Ectodermal cell (in vitro differentiated cells): Measurements from ENCODE around the gene TMEM8B. TPM values are rescaled to one million over a fixed set of nuclear protein-coding genes. Genes with fewer than 3 reads are reported as not detected.

Experiments
- H3K27ac ChIP-seq: 2 replicates; pipeline ENCODE4 v1.7.0; 2013; ENCODE audit warnings: mild to moderate bottlenecking, low read depth, low read length; ENCODE audit not compliant: insufficient read depth, poor library complexity, severe bottlenecking
- H3K27me3 ChIP-seq: 2 replicates; pipeline ENCODE4 v1.7.0; 2013; ENCODE audit warnings: mild to moderate bottlenecking, low read length; ENCODE audit not compliant: insufficient read depth, control insufficient read depth, poor library complexity, severe bottlenecking
- H3K36me3 ChIP-seq: one replicate; pipeline ENCODE4 v1.7.0; 2013; ENCODE audit warnings: low read length; ENCODE audit not compliant: control insufficient read depth, insufficient read depth
- H3K4me1 ChIP-seq: one replicate; pipeline ENCODE4 v1.7.0; 2013; ENCODE audit warnings: low read length; ENCODE audit not compliant: control insufficient read depth, insufficient read depth
- H3K4me3 ChIP-seq: 2 replicates; pipeline ENCODE4 v1.7.0; 2013; ENCODE audit warnings: low read depth, low read length, control low read depth; ENCODE audit not compliant: insufficient read depth
- H3K9me3 ChIP-seq: 2 replicates; pipeline ENCODE4 v1.7.0; 2013; ENCODE audit warnings: mild to moderate bottlenecking, low read length, moderate library complexity; ENCODE audit not compliant: control insufficient read depth
- WGBS, 2 experiments: methylation state at CpG; one replicate each; pipeline ENCODE4 v1.1.7; 2013; ENCODE audit warnings: missing lambda C conversion rate in 2 of 2; 5-methylcytosine and 5-hydroxymethylcytosine counted together
- polyA plus RNA-seq, 4 experiments: library from polyadenylated mRNA; stranded (reverse); fragments of 50-300 nt; gene quantifications; one replicate each; pipeline ENCODE4 v1.2.3, GENCODE V29; 2013

Gene TMEM8B, protein sequence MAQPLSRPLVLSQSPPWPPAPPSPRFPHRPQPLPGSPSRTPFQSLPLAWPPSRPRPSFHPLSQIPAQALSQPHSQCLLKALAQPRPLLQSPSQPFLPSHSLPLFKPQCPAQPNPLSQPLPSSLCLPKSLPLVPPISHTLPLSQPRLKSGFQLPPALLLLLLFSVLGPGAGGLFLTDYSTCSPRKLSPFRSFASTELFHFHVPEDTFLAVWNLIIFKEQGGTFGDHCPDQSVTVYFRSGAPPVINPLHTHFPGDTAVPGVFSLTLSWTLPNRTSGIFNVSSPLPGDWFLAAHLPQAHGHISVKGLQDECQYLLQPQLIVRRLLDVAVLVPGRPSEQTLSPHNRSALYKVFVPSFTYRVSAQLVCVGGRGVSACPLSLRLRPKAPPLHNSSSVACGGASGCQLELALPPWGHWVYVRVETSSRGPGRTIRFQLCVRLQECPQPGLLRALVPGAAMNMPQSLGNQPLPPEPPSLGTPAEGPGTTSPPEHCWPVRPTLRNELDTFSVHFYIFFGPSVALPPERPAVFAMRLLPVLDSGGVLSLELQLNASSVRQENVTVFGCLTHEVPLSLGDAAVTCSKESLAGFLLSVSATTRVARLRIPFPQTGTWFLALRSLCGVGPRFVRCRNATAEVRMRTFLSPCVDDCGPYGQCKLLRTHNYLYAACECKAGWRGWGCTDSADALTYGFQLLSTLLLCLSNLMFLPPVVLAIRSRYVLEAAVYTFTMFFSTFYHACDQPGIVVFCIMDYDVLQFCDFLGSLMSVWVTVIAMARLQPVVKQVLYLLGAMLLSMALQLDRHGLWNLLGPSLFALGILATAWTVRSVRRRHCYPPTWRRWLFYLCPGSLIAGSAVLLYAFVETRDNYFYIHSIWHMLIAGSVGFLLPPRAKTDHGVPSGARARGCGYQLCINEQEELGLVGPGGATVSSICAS
- polyA plus RNA-seq (2013, experiment 1 of 4), result 21.2 TPM
- 19.7 TPM for polyA plus RNA-seq (2013, experiment 2 of 4)
- polyA plus RNA-seq (2013, experiment 3 of 4), result 18.7 TPM
- 21.3 TPM for polyA plus RNA-seq (2013, experiment 4 of 4)

DNA sequence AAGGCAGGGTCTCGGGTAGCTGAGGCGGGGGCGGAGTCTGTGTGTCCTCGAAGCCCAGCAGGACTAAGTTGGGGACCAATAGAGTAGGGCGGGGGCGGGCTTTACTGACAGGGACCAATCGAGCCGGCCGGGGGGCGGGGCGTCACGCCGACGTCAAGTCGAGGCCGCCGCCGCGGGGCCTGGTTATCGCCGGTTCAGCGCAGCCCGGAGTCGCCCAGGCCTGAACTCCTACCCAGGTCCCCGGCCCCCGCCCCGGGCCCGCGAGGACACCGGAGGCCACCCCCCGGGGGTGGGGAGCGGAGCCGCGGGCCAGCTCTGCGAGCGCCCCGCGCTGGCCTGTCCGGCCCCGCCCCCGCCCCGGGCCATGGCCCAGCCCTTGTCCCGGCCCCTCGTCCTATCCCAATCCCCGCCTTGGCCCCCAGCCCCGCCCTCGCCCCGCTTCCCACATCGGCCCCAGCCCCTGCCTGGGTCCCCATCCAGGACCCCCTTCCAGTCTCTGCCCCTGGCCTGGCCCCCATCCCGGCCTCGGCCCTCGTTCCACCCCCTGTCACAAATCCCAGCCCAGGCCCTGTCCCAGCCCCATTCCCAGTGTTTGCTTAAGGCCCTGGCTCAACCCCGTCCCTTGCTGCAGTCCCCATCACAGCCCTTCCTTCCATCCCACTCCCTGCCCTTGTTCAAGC is at the start of gene TMEM8B:
Gene TMEM8B, plus strand, starts transcription at position 145 of the 680 bp plus-strand sequence. Its CDS starts 220 bp downstream, at position 365.
- Histone ChIP-seq H3K36me3 (no peaks in the 10 kb centered on the region), H3K4me3 (peak within 1 kb of the TSS; percentile 63), H3K9me3 (no peaks in the 10 kb centered on the region), H3K27me3 (no peaks in the 10 kb centered on the region), H3K4me1 (peaks cover 10% of the 10 kb centered on the region), H3K27ac (peak within 1 kb of the TSS; percentile 68)
- 0 to 1% methylated on average over 53 of the region's 53 CpGs for whole genome bisulfite sequencing, 2 experiments

DNA sequence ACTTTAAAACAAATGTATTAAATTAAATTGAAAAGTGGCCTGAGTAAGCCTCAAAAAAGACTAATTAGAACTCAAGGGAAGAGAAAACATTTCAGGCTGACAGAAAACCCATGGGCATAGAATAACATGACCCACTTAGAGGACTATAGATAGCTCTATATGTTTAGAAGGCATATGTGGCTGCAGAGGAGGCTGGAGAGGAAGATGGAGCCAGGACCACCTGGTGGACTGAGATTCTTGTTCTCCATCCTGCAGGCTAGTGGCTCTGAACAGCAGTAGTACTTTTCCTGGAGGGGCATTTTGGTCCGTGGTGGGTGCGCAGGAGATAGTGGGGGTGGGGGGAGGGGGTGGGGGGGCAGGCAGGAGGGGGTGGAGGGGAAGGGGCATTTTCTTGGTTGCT is 48.0 kb upstream of the TMEM8B start:
- Histone ChIP-seq H3K4me3 (no peak overlapping the region), H3K9me3 (no peaks in the 10 kb centered on the region), H3K4me1 (peaks cover 2% of the 10 kb centered on the region), H3K36me3 (peaks cover 5% of the 10 kb centered on the region), H3K27me3 (no peaks in the 10 kb centered on the region), H3K27ac (no peak overlapping the region)
- no CpG with 5 or more reads among the region's 2 CpGs for WGBS, 2 experiments

DNA sequence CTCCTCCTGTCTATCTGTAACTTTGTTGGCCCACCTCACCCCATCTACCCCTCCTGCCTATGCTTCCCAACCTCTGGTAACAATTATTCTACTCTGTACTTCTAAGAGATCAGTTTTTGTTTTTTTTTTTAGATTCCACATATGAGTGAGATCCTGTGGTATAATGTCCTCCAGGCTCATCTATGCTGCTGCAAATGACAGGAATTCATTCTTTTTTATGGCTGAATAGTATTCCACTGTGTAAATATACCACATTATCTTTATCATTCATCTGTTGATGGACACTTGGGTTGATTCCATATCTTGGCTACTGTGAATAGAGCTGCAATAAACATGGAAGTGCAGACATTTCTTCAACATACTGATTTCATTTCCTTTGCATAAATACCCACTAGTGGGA is 45.6 kb upstream of the TMEM8B start:
- Histone ChIP-seq H3K9me3 (no peaks in the 10 kb centered on the region), H3K27ac (no peak overlapping the region), H3K4me3 (no peak overlapping the region), H3K27me3 (no peaks in the 10 kb centered on the region), H3K4me1 (no peaks in the 10 kb centered on the region), H3K36me3 (peaks cover 5% of the 10 kb centered on the region)

DNA sequence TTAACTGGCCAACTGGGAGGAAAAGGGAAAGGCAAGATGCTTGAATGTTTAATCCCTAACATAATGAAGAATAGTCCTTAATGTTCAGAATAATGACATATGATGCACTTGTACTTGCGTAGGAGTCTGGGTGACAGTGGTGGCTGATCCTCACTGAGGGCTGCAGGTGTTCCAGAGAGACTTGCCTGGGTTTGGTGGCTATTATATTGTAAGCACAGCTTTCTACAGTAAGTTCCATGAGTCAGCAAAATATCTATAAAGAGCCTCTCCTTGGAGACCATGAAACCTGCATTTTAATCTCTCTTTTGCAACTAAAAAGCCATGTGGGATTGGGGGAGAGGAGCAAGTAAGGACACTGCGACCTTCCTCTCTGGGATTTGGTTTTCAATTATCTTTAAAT is 39.5 kb upstream of the TMEM8B start:
- no peak overlapping the region for H3K27ac ChIP-seq
- peaks cover 5% of the 10 kb centered on the region for H3K27me3 ChIP-seq
- H3K9me3 ChIP-seq, result no peaks in the 10 kb centered on the region
- no peak overlapping the region for H3K4me3 ChIP-seq
- WGBS, 2 experiments, result 85 to 100% methylated on average over 1 to 2 of the region's 2 CpGs
- H3K36me3 ChIP-seq, result no peaks in the 10 kb centered on the region
- H3K4me1 ChIP-seq, result peaks cover 3% of the 10 kb centered on the region

DNA sequence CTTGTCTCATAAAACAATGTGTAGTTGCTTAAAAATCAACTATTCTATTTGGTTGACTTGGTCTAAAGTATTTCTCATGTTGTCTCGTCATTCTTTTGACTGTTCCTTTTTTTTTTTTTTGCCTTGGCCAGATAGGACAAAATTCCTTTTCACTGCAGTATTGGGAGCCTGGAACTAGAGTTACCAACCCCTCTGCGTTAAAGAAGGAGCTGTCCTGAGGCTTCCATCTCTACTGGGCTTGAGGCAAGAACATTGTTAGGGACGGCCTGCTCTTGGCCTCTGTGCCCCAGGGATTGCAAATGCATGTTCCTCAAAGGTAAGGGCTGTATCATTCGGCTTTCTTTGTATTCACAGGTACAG is 39.0 kb upstream of the TMEM8B start:
- 43 to 49% methylated on average over 4 of the region's 4 CpGs for WGBS, 2 experiments
- Histone ChIP-seq H3K9me3 (no peaks in the 10 kb centered on the region), H3K27ac (no peak overlapping the region)

DNA sequence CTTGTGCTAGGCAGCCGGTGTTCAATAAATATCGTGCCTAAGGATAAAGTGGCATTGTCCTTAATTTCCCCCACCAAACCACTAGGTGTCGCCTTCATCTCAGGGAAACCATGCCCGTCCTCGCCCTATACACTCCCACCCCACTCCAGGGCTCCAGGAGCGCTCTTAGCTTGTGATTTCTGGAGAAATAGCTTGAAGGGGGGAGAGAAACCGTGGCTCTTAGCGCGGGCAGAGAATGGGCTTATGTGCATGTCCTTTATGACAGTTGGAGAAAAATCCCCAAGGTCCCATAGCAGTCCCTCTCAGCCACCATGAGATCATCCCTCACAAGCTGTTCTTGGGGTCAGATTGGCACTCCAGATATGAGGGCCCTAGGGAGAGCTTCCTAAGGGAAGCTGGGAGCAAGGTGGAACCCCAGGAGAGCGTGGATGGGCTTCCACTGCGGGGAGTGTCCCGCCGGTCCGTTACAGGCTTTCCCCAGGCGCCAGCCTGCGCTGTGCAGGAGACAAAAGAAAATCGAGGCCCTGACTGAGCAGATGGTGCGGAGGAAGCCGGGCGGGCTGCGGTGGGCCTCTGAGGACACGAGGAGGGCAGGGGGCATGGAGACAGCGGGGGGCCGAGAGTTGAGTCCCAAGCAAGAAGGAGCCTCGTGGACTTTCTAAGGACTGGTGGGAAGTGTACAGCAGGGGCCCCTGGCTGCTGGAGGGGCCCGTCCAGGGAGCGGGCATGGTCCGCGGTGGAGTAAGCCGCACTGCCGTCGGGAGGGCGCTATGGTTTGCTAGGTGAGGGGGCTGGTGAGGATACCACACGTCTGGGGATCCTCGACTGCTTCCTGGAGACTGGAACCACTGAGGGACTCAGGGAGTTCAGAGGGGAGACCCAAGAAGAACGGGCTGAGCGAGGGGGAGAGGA is 38.4 kb upstream of the TMEM8B start:
- Histone ChIP-seq H3K4me3 (peak overlapping the region; percentile 5), H3K27ac (peak overlapping the region; percentile 5), H3K27me3 (peaks cover 5% of the 10 kb centered on the region), H3K4me1 (peaks cover 3% of the 10 kb centered on the region), H3K9me3 (no peaks in the 10 kb centered on the region), H3K36me3 (no peaks in the 10 kb centered on the region)
- 31 to 33% methylated on average over 37 of the region's 37 CpGs for WGBS, 2 experiments

More for the DNA sequence above, 39.0 kb upstream of the TMEM8B start:
- Histone ChIP-seq H3K36me3 (no peaks in the 10 kb centered on the region), H3K4me1 (peaks cover 3% of the 10 kb centered on the region), H3K4me3 (no peak overlapping the region), H3K27me3 (peaks cover 5% of the 10 kb centered on the region)

DNA sequence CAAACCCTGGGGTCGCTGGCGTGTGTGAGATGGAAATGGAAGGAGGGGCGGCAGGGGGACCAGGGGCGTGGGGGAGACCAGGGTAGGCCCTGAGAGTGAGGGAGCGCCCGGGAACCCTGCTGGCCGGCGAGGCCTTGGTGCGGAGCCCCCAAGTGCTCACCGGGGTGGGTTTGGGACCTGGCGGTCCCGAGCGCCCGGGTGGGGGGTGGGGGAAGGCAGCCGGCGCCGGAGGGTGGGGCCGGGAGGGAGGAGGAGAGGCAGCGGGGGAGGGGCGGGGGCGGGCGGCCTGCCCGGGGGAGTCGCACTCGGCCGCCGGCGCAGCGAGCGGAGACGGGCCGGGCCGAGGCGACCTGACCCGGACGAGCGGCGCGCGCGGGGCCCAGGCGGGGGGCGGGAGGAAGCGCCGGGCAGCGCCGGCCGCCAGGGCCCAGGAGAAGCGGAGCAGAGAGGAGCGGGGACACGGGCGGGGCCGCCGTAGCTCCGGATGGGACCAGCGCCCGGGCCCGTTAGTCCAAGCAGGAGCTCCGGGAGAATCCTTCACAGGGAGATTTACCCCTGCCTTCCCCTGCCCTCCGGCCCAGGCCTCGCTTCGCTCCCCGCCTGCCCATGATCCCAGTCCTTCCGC is 37.6 kb upstream of the TMEM8B start, which contains the start of gene NPR2:
Gene NPR2, plus strand, starts transcription at position 295 of the 625 bp plus-strand sequence. CDS start 818 bp downstream, outside the sequence.
- 2% methylated on average over 56 to 64 of the region's 64 CpGs for WGBS, 2 experiments
- H3K4me1 ChIP-seq, result peaks cover 3% of the 10 kb centered on the region
- H3K36me3 ChIP-seq, result no peaks in the 10 kb centered on the region
- no peaks in the 10 kb centered on the region for H3K9me3 ChIP-seq
- peak within 1 kb of the TSS; percentile 39 for H3K4me3 ChIP-seq
- H3K27me3 ChIP-seq, result peaks cover 5% of the 10 kb centered on the region
- H3K27ac ChIP-seq, result peak within 1 kb of the TSS; percentile 5

DNA sequence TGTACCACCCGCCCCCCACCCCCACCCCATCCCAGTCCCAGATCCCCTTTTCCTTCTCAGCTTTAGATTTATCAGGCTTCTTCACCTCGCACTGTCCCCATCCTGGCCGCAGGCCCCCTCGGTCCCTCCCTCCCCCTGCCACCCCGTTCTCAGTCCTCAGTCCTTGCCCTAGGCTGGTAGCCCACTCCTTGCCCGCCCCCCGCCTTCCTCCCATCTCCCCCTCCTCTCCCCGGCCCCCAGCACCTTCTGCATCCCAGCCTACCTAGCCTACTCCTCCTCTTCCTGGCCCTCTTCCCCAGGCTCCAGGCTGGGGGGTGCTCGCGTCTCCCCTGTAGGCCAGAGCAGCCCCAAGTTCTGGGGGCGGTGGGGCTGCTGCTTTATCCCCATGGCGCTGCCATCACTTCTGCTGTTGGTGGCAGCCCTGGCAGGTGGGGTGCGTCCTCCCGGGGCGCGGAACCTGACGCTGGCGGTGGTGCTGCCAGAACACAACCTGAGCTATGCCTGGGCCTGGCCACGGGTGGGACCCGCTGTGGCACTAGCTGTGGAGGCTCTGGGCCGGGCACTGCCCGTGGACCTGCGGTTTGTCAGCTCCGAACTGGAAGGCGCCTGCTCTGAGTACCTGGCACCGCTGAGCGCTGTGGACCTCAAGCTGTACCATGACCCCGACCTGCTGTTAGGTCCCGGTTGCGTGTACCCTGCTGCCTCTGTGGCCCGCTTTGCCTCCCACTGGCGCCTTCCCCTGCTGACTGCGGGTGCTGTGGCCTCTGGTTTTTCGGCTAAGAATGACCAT is 36.8 kb upstream of the TMEM8B start:
- H3K36me3 ChIP-seq, result no peaks in the 10 kb centered on the region
- H3K4me1 ChIP-seq, result peaks cover 3% of the 10 kb centered on the region
- H3K27me3 ChIP-seq, result peaks cover 5% of the 10 kb centered on the region
- H3K4me3 ChIP-seq, result peak overlapping the region; percentile 39
- 86 to 87% methylated on average over 32 of the region's 34 CpGs for whole genome bisulfite sequencing, 2 experiments
- H3K27ac ChIP-seq, result no peak overlapping the region
- H3K9me3 ChIP-seq, result no peaks in the 10 kb centered on the region
